Peyer's patch (tissue), 4 donors: Measurements from ENCODE around the gene CSN3. TPM values are rescaled to one million over a fixed set of nuclear protein-coding genes. Genes with fewer than 3 reads are reported as not detected.
"Not testable (repeated sequence)": the region's sequence is repeated elsewhere in the genome, so short reads cannot be mapped to it uniquely, and the experiment has no call there.

Source experiments
- DNase-seq, 3 donors: peaks; one replicate each; pipeline ENCODE4 v3.0.0-alpha.2; 2017 to 2019
- H3K27ac ChIP-seq, 4 donors: fragments of 200-600 bp; sonication (generic); one replicate each; pipeline ENCODE4 v1.5.1; 2016 to 2019
- H3K27me3 ChIP-seq, 2 donors: fragments of 200-600 bp; sonication (generic); one replicate each; pipeline ENCODE4 v1.5.1; 2019
- H3K36me3 ChIP-seq, 3 donors: fragments of 200-600 bp; sonication (generic); one replicate each; pipeline ENCODE4 v1.5.1; 2016 to 2019
- H3K4me1 ChIP-seq, 4 donors: fragments of 200-600 bp; sonication (generic); one replicate each; pipeline ENCODE4 v1.5.1; 2016 to 2019
- H3K4me3 ChIP-seq, 4 donors: fragments of 200-600 bp; sonication (generic); 1 replicate in 3 of 4; 2 replicates in 1 of 4; pipeline ENCODE4 v1.5.1; 2016 to 2019; ENCODE audit warnings: mild to moderate bottlenecking in 1 of 4
- H3K9me3 ChIP-seq, 4 donors: fragments of 200-600 bp; sonication (generic); one replicate each; pipeline ENCODE4 v1.5.1; 2016 to 2019; ENCODE audit warnings: mild to moderate bottlenecking in 1 of 4
- CTCF ChIP-seq, 6 experiments: fragments of 450-650 bp in 4 of 6; fragments of 200-600 bp in 2 of 6; sonication (generic) in 1 of 6; IDR thresholded peaks; one replicate each; pipeline ENCODE4 v1.5.1; 2017 to 2019; ENCODE audit warnings: antibody characterized with exemption in 6 of 6, mild to moderate bottlenecking in 3 of 6, moderate library complexity in 1 of 6
- POLR2A ChIP-seq, 2 donors: fragments of 450-650 bp; IDR thresholded peaks; one replicate each; pipeline ENCODE4 v1.5.1; 2017; ENCODE audit warnings: antibody characterized with exemption in 2 of 2, mild to moderate bottlenecking in 2 of 2, moderate library complexity in 2 of 2
- total RNA-seq, 4 donors: library from RNA; depleted of rRNA; stranded (reverse); fragments of >200 nt; gene quantifications; one replicate each; pipeline ENCODE4 v1.1.0, GENCODE V29; 2016

CSN3 gene
- total RNA-seq, 4 donors from 2014 or later, result not detected

DNA sequence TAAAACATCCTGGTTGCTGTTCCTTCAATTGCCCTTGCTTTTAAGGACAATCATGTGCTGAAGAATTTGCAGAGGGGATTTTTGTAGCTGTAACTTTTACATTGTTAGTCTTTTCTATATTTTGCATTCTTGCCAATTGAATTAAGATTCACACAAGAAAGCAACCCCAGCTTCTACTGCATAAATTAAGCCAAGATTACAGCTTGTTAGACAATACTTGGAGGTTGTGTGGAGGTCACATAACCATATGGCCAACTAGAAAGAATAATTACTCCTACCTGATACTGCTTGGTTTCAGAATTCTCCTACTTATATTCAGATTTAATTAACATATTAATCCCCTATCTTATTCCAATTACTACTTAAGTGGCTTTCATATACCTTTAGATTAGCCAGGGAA lies 20.6 kb upstream of the CSN3 start:
- H3K4me3 ChIP-seq, H3K36me3 ChIP-seq, H3K4me1 ChIP-seq, H3K27ac ChIP-seq, H3K9me3 ChIP-seq, H3K27me3 ChIP-seq, DNase-seq: not testable (repeated sequence)

DNA sequence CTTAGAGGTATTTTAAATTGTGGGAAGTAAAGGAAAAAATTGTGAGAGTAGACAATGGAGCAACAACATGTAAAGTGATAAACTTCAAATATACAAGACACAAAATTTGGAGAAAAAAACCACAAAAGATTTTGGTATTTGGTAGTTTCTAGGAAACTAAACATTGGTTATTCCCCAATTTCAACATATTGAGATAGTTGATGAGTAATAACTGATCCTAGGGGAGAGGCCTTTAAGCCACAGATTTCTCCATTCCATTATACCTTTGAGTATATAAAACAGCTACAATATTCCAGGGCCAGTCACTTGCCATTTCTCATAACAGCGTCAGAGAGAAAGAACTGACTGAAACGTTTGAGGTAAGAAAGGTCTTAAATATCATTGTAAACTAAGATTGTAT lies 16.6 kb upstream of the CSN3 start, which contains the start of gene FDCSP:
Gene FDCSP, plus strand, starts transcription at position 301 of the 400 bp plus-strand sequence. CDS start 5,071 bp downstream, outside the sequence.
- TF ChIP-seq POLR2A (IDR thresholded peaks at IDR 0.05), result no peak
- no peak within 1 kb of the TSS for H3K27ac ChIP-seq
- H3K27me3 ChIP-seq, result no peaks in the 10 kb centered on the region
- no peak within 1 kb of the TSS for H3K4me3 ChIP-seq
- H3K36me3 ChIP-seq, result no peaks in the 10 kb centered on the region
- no peaks in the 10 kb centered on the region for H3K9me3 ChIP-seq
- no peaks in the 10 kb centered on the region for H3K4me1 ChIP-seq
- DNase-seq, result no peak

DNA sequence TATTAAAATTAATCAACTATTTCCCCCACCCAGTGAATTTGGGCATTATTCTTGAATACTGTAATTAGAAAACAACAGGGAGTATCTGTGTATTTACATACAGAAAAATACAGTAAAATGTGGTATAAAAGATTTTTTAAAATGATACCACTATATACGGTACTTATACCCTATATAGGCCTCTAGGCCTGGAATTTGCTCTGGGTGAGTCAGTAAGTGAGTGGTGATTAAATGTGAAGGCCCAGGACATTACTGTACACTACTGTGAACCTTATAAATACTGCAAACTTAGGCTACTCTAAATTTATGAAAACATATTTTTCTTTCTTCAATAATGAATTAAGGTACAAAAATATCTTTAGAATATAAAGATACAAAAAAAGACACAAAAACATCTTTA lies 6.3 kb upstream of the CSN3 start:
- DNase-seq, result no peak
- Histone ChIP-seq H3K4me3 (no peak overlapping the region), H3K4me1 (no peaks in the 10 kb centered on the region), H3K27ac (no peak overlapping the region), H3K36me3 (no peaks in the 10 kb centered on the region), H3K9me3 (no peaks in the 10 kb centered on the region), H3K27me3 (no peaks in the 10 kb centered on the region)
- TF ChIP-seq POLR2A (IDR thresholded peaks at IDR 0.05) (no peak), CTCF (IDR thresholded peaks at IDR 0.05) (no peak)

DNA sequence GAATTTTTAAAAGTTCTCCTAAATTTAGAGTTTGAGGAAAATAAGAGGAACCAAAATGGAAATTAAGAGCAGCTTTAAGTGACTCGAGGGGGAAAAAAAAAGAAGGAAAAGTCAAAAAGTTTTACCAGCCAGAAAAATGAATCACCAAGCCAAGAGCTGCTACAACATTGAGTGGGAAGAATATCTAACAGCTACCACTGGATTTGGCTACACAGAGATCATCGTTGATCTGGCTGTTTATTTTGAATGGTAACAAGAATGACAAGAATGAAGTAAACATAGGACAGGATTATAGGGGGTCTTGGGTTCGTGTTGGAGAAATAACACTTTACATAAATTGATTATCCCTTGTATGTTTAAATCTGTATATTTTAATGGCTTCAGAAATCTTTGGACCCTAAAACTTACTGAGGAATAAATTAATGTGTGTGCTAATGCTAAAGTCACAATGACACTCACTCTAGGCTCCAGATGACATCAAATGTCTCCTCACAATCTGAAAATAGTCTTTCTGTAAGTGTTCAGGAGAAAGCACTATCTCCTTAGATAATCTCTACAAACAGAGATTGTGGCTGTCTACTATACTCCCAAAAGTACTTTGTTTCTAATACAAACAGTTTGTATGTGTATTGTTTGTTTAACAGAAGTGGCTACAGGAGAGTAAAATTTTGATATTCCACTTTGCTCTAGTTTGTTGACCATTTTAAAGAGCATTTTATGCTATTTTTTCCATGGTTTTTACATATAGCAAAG lies 3.1 kb upstream of the CSN3 start:
- TF ChIP-seq CTCF (IDR thresholded peaks at IDR 0.05) (no peak), POLR2A (IDR thresholded peaks at IDR 0.05) (no peak)
- H3K9me3 ChIP-seq, result no peaks in the 10 kb centered on the region
- no peaks in the 10 kb centered on the region for H3K36me3 ChIP-seq
- no peaks in the 10 kb centered on the region for H3K4me1 ChIP-seq
- no peaks in the 10 kb centered on the region for H3K27me3 ChIP-seq
- no peak for DNase-seq
- no peak overlapping the region for H3K4me3 ChIP-seq
- H3K27ac ChIP-seq, result no peak overlapping the region

- H3K27ac ChIP-seq, result no peak overlapping the region
- H3K4me1 ChIP-seq, result no peaks in the 10 kb centered on the region
- no peak for DNase-seq
- no peaks in the 10 kb centered on the region for H3K36me3 ChIP-seq
- no peaks in the 10 kb centered on the region for H3K9me3 ChIP-seq
- H3K27me3 ChIP-seq, result no peaks in the 10 kb centered on the region
- no peak for TF ChIP-seq POLR2A (IDR thresholded peaks at IDR 0.05)
- no peak for TF ChIP-seq CTCF (IDR thresholded peaks at IDR 0.05)
- no peak overlapping the region for H3K4me3 ChIP-seq
Measured at GRCh38 chr4:70239884-70240591, 2.4 kb upstream of the CSN3 start.

GRCh38 chr4:70243091-70243490 lies 694 bp downstream of the CSN3 start:
- Histone ChIP-seq H3K9me3 (no peaks in the 10 kb centered on the region), H3K4me3 (no peak overlapping the region), H3K27me3 (no peaks in the 10 kb centered on the region), H3K27ac (no peak overlapping the region), H3K36me3 (no peaks in the 10 kb centered on the region), H3K4me1 (no peaks in the 10 kb centered on the region)
- no peak for TF ChIP-seq POLR2A (IDR thresholded peaks at IDR 0.05)
- no peak for TF ChIP-seq CTCF (IDR thresholded peaks at IDR 0.05)
- DNase-seq, result no peak
